ENCODE data around the gene CDC42EP2.

DNA sequence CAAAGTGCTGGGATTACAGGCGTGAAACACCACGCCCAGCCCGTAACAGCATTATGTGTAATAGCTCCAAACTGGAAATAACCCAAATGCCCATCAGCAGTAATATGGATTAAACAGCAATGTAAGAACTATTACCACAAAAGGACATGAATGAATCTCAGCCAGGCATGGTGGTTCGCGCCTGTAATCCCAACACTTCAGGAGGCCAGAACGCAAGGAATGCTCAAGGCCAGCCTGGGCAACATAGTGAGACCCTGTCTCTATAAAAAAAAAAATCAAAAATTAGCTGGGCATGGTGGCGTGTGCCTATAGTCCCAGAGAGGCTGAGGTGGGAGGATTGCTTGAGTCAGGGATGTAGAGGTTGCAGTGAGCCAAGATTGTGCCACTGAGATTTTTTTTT lies 15.9 kb downstream of the CDC42EP2 start:
- TF ChIP-seq POLR2AphosphoS5 (IDR thresholded peaks at IDR 0.05), result no peak
- TF ChIP-seq, protein P1, sequence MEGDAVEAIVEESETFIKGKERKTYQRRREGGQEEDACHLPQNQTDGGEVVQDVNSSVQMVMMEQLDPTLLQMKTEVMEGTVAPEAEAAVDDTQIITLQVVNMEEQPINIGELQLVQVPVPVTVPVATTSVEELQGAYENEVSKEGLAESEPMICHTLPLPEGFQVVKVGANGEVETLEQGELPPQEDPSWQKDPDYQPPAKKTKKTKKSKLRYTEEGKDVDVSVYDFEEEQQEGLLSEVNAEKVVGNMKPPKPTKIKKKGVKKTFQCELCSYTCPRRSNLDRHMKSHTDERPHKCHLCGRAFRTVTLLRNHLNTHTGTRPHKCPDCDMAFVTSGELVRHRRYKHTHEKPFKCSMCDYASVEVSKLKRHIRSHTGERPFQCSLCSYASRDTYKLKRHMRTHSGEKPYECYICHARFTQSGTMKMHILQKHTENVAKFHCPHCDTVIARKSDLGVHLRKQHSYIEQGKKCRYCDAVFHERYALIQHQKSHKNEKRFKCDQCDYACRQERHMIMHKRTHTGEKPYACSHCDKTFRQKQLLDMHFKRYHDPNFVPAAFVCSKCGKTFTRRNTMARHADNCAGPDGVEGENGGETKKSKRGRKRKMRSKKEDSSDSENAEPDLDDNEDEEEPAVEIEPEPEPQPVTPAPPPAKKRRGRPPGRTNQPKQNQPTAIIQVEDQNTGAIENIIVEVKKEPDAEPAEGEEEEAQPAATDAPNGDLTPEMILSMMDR (IDR thresholded peaks at IDR 0.05), result no peak
- no peak for TF ChIP-seq POLR2A (IDR thresholded peaks at IDR 0.05)

Data from prostate gland (tissue), 2 donors.